Measurements from ENCODE around the gene SLC6A12.
"Not testable (repeated sequence)": the region's sequence is repeated elsewhere in the genome, so short reads cannot be mapped to it uniquely, and the experiment has no call there.

The SLC6A12 gene

GRCh38 chr12:217029-217428 lies 3.1 kb upstream of the SLC6A12 start:
- DNase-seq (ENCODE audit: low spot score): not testable (repeated sequence)

- DNase-seq (ENCODE audit: low spot score): no peak
Observed at GRCh38 chr12:215116-215515, 1.2 kb upstream of the SLC6A12 start.

- DNase-seq (ENCODE audit: low spot score): no peak
Observed at GRCh38 chr12:213527-213932, 427 bp downstream of the SLC6A12 start.

- DNase-seq (ENCODE audit: low spot score): no peak
Observed at GRCh38 chr12:212715-213526, 1.0 kb downstream of the SLC6A12 start.

- no peak for DNase-seq (ENCODE audit: low spot score)
Observed at GRCh38 chr12:212415-212714, 1.6 kb downstream of the SLC6A12 start.

GRCh38 chr12:211639-212414 lies 2.1 kb downstream of the SLC6A12 start:
- no peak for DNase-seq (ENCODE audit: low spot score)

- DNase-seq (ENCODE audit: low spot score): no peak
Observed at GRCh38 chr12:211142-211465, 2.9 kb downstream of the SLC6A12 start.

GRCh38 chr12:210277-211141 lies 3.4 kb downstream of the SLC6A12 start:
- no peak for DNase-seq (ENCODE audit: low spot score)

- DNase-seq (ENCODE audit: low spot score): no peak
Observed at GRCh38 chr12:209851-210250, 4.1 kb downstream of the SLC6A12 start.

- no peak for DNase-seq (ENCODE audit: low spot score)
Observed at GRCh38 chr12:209246-209645, 4.7 kb downstream of the SLC6A12 start.

GRCh38 chr12:208813-209212 lies 5.1 kb downstream of the SLC6A12 start:
- no peak for DNase-seq (ENCODE audit: low spot score)

GRCh38 chr12:207804-208203 lies 6.2 kb downstream of the SLC6A12 start:
- no peak for DNase-seq (ENCODE audit: low spot score)

- no peak for DNase-seq (ENCODE audit: low spot score)
Observed at GRCh38 chr12:206746-207440, 7.1 kb downstream of the SLC6A12 start.

- no peak for DNase-seq (ENCODE audit: low spot score)
Observed at GRCh38 chr12:205026-205425, 8.9 kb downstream of the SLC6A12 start.

GRCh38 chr12:204261-204678 lies 9.7 kb downstream of the SLC6A12 start:
- no peak for DNase-seq (ENCODE audit: low spot score)

GRCh38 chr12:203462-204260 lies 10.3 kb downstream of the SLC6A12 start:
- DNase-seq (ENCODE audit: low spot score): peak; percentile 86

GRCh38 chr12:203074-203461 lies 10.9 kb downstream of the SLC6A12 start:
- DNase-seq (ENCODE audit: low spot score): no peak

- no peak for DNase-seq (ENCODE audit: low spot score)
Observed at GRCh38 chr12:202081-202731, 11.8 kb downstream of the SLC6A12 start.

GRCh38 chr12:201361-201760 lies 12.6 kb downstream of the SLC6A12 start:
- no peak for DNase-seq (ENCODE audit: low spot score)

- no peak for DNase-seq (ENCODE audit: low spot score)
Observed at GRCh38 chr12:198705-199104, 15.3 kb downstream of the SLC6A12 start.
